IMR-90 (cell line): ENCODE results near the gene EPHA6. TPM values are rescaled to one million over a fixed set of nuclear protein-coding genes. Genes with fewer than 3 reads are reported as not detected.

Source experiments
- ATAC-seq: fragments of 200-7000 bp; cut with Tn5 transposase; 2 replicates; pipeline ENCODE4 v1.9.1; 2020; ENCODE audit warnings: low read depth, mild to moderate bottlenecking, moderate library complexity
- BruUV-seq: library from RNA; stranded (reverse); fragments of 400-500 nt; replicated peaks from 2 replicates; lab custom pipeline; 2021; lab: Mats Ljungman, UMichigan
- CTCF ChIA-PET: fragments of 300-600 bp; formaldehyde crosslinking; extraction: SDS; loops from one replicate; lab custom pipeline; 2021; ENCODE audit warnings: antibody characterized with exemption; lab: Yijun Ruan, JAX
- POLR2A ChIA-PET: fragments of 300-600 bp; sonication (Branson Sonifier 250); formaldehyde crosslinking; loops from one replicate; lab custom pipeline; 2022; ENCODE audit warnings: antibody characterized with exemption; ENCODE audit not compliant: unreplicated experiment; lab: Charles Lee
- DNase-seq: peaks from one replicate; pipeline ENCODE4 v3.0.0; 2013
- H2AFZ ChIP-seq: replicated peaks from 2 replicates; pipeline ENCODE3; 2013; ENCODE audit warnings: low read length, mild to moderate bottlenecking; ENCODE audit not compliant: poor library complexity
- H2AK5ac ChIP-seq: 2 replicates; pipeline ENCODE4 v1.6.1; 2013; ENCODE audit warnings: low read depth, low read length, inconsistent platforms
- H2AK9ac ChIP-seq: replicated peaks from 2 replicates; pipeline ENCODE3; 2013; ENCODE audit warnings: mild to moderate bottlenecking, low read depth, low read length, moderate library complexity; ENCODE audit not compliant: poor library complexity
- H2BK120ac ChIP-seq: 2 replicates; pipeline ENCODE4 v1.6.1; 2013; ENCODE audit warnings: low read depth, low read length, inconsistent platforms
- H2BK15ac ChIP-seq: 3 replicates; pipeline ENCODE4 v1.6.1; 2013; ENCODE audit warnings: low read depth, low read length, inconsistent platforms
- H2BK20ac ChIP-seq: 2 replicates; pipeline ENCODE4 v1.6.1; 2013; ENCODE audit warnings: low read depth, mild to moderate bottlenecking, inconsistent platforms, low read length, moderate library complexity
- H2BK5ac ChIP-seq: 2 replicates; pipeline ENCODE4 v1.6.1; 2013; ENCODE audit warnings: mild to moderate bottlenecking, low read depth, low read length, inconsistent platforms; ENCODE audit not compliant: poor library complexity, severe bottlenecking
- H3K14ac ChIP-seq: replicated peaks from 2 replicates; pipeline ENCODE4 v1.6.1; 2013; ENCODE audit warnings: low read depth, low read length, inconsistent platforms
- H3K18ac ChIP-seq: 2 replicates; pipeline ENCODE4 v1.6.1; 2013; ENCODE audit warnings: low read depth, low read length, control low read depth
- H3K23ac ChIP-seq: 2 replicates; pipeline ENCODE4 v1.6.1; 2013; ENCODE audit warnings: low read depth, low read length, inconsistent platforms
- H3K27ac ChIP-seq: 2 replicates; pipeline ENCODE4 v1.5.1; 2013; ENCODE audit warnings: mild to moderate bottlenecking, control low read depth, low read length; ENCODE audit not compliant: insufficient read depth
- H3K27me3 ChIP-seq: 2 replicates; pipeline ENCODE4 v1.6.1; 2013; ENCODE audit warnings: low read length; ENCODE audit not compliant: control insufficient read depth, insufficient read depth
- H3K36me3 ChIP-seq: 2 replicates; pipeline ENCODE4 v1.6.1; 2013; ENCODE audit warnings: low read length, mixed read lengths; ENCODE audit not compliant: control insufficient read depth, insufficient read depth
- H3K4ac ChIP-seq: 2 replicates; pipeline ENCODE4 v1.6.1; 2013; ENCODE audit warnings: low read depth, low read length, inconsistent platforms
- H3K4me1 ChIP-seq: 2 replicates; pipeline ENCODE4 v1.6.1; 2013; ENCODE audit warnings: low read length, mixed read lengths; ENCODE audit not compliant: control insufficient read depth, insufficient read depth
- H3K4me2 ChIP-seq: 2 replicates; pipeline ENCODE4 v1.6.1; 2013; ENCODE audit warnings: low read depth, mild to moderate bottlenecking, control low read depth, low read length, moderate library complexity
- H3K4me3 ChIP-seq: 2 replicates; pipeline ENCODE4 v1.5.1; 2013; ENCODE audit warnings: low read depth, mild to moderate bottlenecking, control low read depth, low read length, moderate library complexity; ENCODE audit not compliant: insufficient read depth
- H3K56ac ChIP-seq: 2 replicates; pipeline ENCODE4 v1.6.1; 2013; ENCODE audit warnings: low read length, inconsistent platforms; ENCODE audit not compliant: insufficient read depth; ENCODE audit errors: extremely low read depth
- H3K79me1 ChIP-seq, 2 experiments: 2 replicates each; pipeline ENCODE4 v1.6.1; 2013; ENCODE audit warnings: low read length in 2 of 2, inconsistent platforms in 1 of 2, low read depth in 1 of 2
- H3K9ac ChIP-seq: 2 replicates; pipeline ENCODE4 v1.6.1; 2013; ENCODE audit warnings: low read depth, low read length, control low read depth
- H3K9me1 ChIP-seq: 2 replicates; pipeline ENCODE4 v1.6.1; 2013; ENCODE audit warnings: low read length, inconsistent platforms; ENCODE audit not compliant: insufficient read depth
- H3K9me3 ChIP-seq: 2 replicates; pipeline ENCODE4 v1.6.1; 2013; ENCODE audit warnings: low read length; ENCODE audit not compliant: control insufficient read depth, insufficient read depth
- H4K20me1 ChIP-seq: 2 replicates; pipeline ENCODE4 v1.6.1; 2013; ENCODE audit warnings: low read length, inconsistent platforms; ENCODE audit not compliant: insufficient read depth
- H4K5ac ChIP-seq: 2 replicates; pipeline ENCODE4 v1.6.1; 2013; ENCODE audit warnings: mild to moderate bottlenecking, low read depth, low read length, control low read depth
- H4K8ac ChIP-seq, 2 experiments: 2 replicates each; pipeline ENCODE4 v1.6.1; 2013; ENCODE audit warnings: low read depth in 2 of 2, low read length in 2 of 2, control low read depth in 1 of 2, inconsistent platforms in 1 of 2
- H4K91ac ChIP-seq: 2 replicates; pipeline ENCODE4 v1.6.1; 2013; ENCODE audit warnings: low read depth, low read length, inconsistent platforms; ENCODE audit not compliant: insufficient read depth
- CEBPB ChIP-seq: IDR thresholded peaks from 2 replicates; pipeline ENCODE4 v1.6.1; 2012; ENCODE audit warnings: low read depth, low read length, improper control_type of control experiment
- CTCF ChIP-seq: conservative IDR thresholded peaks from 2 replicates; pipeline ENCODE4 v1.5.1; 2012; ENCODE audit warnings: mild to moderate bottlenecking, low read depth, low read length, improper control_type of control experiment
- ELK1 ChIP-seq: fragments of 150-350 bp; IDR thresholded peaks from 2 replicates; pipeline ENCODE4 v1.6.1; 2016; ENCODE audit warnings: low read depth, mild to moderate bottlenecking, low read length, moderate library complexity, borderline replicate concordance
- MAZ ChIP-seq: IDR thresholded peaks from 2 replicates; pipeline ENCODE4 v1.6.1; 2012; ENCODE audit warnings: low read depth, mild to moderate bottlenecking, low read length, improper control_type of control experiment, moderate library complexity, borderline replicate concordance
- MXI1 ChIP-seq: IDR thresholded peaks from 2 replicates; pipeline ENCODE4 v1.6.1; 2012; ENCODE audit warnings: low read depth, mild to moderate bottlenecking, low read length, moderate library complexity, borderline replicate concordance
- POLR2A ChIP-seq: IDR thresholded peaks from 2 replicates; pipeline ENCODE4 v1.6.1; 2012; ENCODE audit warnings: mild to moderate bottlenecking, low read depth, low read length
- RAD21 ChIP-seq: IDR thresholded peaks from 2 replicates; pipeline ENCODE4 v1.6.1; 2012; ENCODE audit warnings: low read length, improper control_type of control experiment
- WGBS, 2 experiments: methylation state at CpG; one replicate each; pipeline versions ENCODE4 v1.1.5 to v1.1.7; 2013; ENCODE audit warnings: missing lambda C conversion rate in 2 of 2; ENCODE audit not compliant: insufficient read length in 1 of 2; ENCODE audit errors: extremely low coverage in 2 of 2; 5-methylcytosine and 5-hydroxymethylcytosine counted together
- dilution Hi-C: fragments of 300-500 bp; cut with HindIII; formaldehyde crosslinking; loops from one replicate; pipeline ENCODE4 v1.14.3; 2018; ENCODE audit warnings: low sequenced_read_pairs; ENCODE audit not compliant: unreplicated experiment
- in situ Hi-C: fragments of 300-500 bp; cut with MboI; formaldehyde crosslinking; loops from 3 replicates; pipeline ENCODE4 v1.14.3; 2019; ENCODE audit warnings: low sequenced_read_pairs, inconsistent platforms, mixed read lengths
- intact Hi-C: fragments of 100-400 bp; cut with micrococcal nuclease; formaldehyde crosslinking; loops from 2 replicates; pipeline ENCODE4 v1.10.0; 2022
- polyA plus RNA-seq, 3 experiments: library from polyadenylated mRNA; depleted of rRNA; stranded (reverse); fragments of >200 nt; gene quantifications; 2 replicates each; pipeline ENCODE4 v1.2.3, GENCODE V29; 2012; ENCODE audit warnings: low replicate concordance in 1 of 3
- total RNA-seq: library from RNA; depleted of rRNA; stranded (reverse); fragments of >200 nt; gene quantifications from 2 replicates; pipeline ENCODE4 v1.2.3, GENCODE V29; 2012

EPHA6 gene
- total and polyA plus RNA-seq, 2 of the 4 experiments (the other 2 are of a cell fraction), result not detected

DNA sequence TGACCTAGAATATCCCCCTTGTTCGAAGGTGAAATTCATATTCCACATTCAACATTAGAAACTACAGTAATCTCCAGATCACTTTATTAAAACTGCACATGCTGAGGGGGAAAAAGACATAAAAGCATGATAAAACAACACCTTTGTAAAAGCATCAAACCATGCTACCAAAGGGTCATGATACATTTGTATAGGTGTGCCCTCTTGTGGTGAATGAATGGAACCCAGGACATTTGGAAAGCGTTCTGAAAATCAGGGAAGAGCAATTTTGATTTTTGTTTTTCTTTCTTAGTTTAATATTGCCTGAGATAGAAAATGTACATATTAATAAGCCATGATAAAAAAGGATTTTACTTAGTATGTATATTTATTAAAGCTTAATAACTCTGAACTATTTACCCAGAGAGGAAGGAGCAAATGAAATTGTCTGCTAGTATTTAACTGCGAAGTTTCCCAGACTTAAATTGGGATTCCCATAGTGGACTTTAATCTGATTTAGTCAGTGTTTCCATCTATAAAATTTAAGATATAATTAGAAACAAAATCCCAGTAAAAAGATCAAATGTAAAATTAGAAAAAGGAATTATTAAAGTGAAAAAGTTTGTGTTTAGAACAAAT is 844.4 kb downstream of the EPHA6 start:
- Histone ChIP-seq H3K4me3 (no peak overlapping the region), H2BK5ac (no peak overlapping the region), H3K79me1 (no peaks in the 10 kb centered on the region), H4K20me1 (no peaks in the 10 kb centered on the region), H4K5ac (no peak overlapping the region), H3K18ac (no peak overlapping the region), H2AK9ac (no peak overlapping the region), H3K9me3 (no peaks in the 10 kb centered on the region), H3K9me1 (no peaks in the 10 kb centered on the region), H3K4ac (no peak overlapping the region), H2BK120ac (no peak overlapping the region), H4K91ac (no peak overlapping the region), H3K4me2 (no peak overlapping the region), H3K56ac (no peak overlapping the region), H2AK5ac (no peak overlapping the region), H2AFZ (no peak overlapping the region), H2BK15ac (no peak overlapping the region), H3K9ac (no peak overlapping the region), H3K14ac (no peak overlapping the region), H3K4me1 (no peaks in the 10 kb centered on the region), H3K23ac (no peak overlapping the region), H3K27ac (no peak overlapping the region), H3K36me3 (no peaks in the 10 kb centered on the region), H2BK20ac (no peak overlapping the region), H4K8ac (no peak overlapping the region), H3K27me3 (no peaks in the 10 kb centered on the region)
- ChIA-PET POLR2A (no interaction called here), CTCF (no interaction called here)
- no CpG with 5 or more reads among the region's 3 CpGs for WGBS, 2 experiments
- TF ChIP-seq CTCF (peak; percentile 40), RAD21 (no peak; the same call in 1 of the 2 replicates), CEBPB (no peak), MAZ (no peak), ELK1 (no peak), POLR2A (no peak), MXI1 (no peak)
- no TSS peak for BruUV-seq
- peak; percentile 2 for DNase-seq
- in situ Hi-C loops (no loop called here), dilution Hi-C loops (no loop called here), intact Hi-C loops (no loop called here)
- ATAC-seq, result no peak
